NCI-H187 (cell line): Measurements from ENCODE around the gene PIP4K2C.
"Not testable (repeated sequence)": the region's sequence is repeated elsewhere in the genome, so short reads cannot be mapped to it uniquely, and the experiment has no call there.

Experiments used
- DNase-seq, 2 experiments: peaks; one replicate each; lab custom pipeline; 2025; lab: John Stamatoyannopoulos, UW

The PIP4K2C gene

DNA sequence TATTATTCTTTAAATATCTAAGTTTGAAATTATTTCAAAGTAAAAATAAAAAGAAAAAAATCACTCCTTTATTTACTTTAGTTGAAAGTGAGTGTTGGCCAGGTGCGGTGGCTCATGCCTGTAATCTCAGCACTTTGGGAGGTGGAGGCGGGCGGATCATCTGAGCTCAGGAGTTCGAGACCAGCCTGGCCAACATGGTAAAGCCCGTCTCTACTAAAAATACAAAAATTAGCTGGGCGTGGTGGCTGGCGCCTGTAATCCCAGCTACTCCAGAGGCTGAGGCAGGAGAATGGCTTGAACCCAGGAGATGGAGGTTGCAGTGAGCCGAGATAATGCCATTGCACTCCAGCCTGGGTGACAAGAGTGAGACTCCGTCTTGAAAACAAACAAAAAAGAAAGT, 45.7 kb downstream of the PIP4K2C start:
- not testable (repeated sequence) for DNase-seq

DNA sequence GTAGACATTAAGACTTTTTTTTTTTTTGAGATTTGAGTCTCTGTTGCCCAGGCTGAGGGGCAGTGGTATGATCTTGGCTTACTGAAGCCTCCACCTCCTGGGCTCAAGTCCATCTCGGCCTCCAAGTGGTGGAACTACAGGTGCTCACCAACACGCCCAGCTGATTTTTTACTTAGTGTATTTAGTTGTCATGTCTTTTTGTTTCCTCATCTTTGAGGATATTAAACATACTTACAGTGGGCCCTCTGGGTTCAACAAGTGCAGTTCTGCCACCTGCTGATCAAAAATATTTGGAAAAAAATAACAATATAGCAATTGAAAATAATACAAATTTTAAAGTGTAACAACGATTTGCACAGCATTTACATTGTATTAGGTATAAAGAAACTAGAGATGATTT, 46.4 kb downstream of the PIP4K2C start:
- DNase-seq, result no peak

DNA sequence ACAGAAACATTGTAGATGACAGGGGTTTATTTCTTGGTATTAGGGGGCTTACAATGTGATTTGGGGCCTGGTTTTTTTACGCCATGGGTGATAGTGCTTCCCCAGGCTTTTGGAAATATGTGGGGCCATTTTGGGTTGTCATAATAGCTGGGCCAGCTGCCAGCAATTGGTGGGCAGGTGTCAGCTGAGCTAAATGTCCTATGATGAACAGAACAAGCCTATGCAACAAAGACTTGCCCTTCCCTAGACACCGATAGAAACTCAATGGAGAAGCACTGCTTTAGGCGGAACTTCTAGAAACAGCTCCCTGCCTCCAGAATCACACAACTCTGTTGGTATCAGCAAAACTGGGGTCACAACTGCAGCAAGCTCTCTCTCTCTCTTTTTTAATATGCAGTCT, 47.1 kb downstream of the PIP4K2C start:
- no peak for DNase-seq

DNA sequence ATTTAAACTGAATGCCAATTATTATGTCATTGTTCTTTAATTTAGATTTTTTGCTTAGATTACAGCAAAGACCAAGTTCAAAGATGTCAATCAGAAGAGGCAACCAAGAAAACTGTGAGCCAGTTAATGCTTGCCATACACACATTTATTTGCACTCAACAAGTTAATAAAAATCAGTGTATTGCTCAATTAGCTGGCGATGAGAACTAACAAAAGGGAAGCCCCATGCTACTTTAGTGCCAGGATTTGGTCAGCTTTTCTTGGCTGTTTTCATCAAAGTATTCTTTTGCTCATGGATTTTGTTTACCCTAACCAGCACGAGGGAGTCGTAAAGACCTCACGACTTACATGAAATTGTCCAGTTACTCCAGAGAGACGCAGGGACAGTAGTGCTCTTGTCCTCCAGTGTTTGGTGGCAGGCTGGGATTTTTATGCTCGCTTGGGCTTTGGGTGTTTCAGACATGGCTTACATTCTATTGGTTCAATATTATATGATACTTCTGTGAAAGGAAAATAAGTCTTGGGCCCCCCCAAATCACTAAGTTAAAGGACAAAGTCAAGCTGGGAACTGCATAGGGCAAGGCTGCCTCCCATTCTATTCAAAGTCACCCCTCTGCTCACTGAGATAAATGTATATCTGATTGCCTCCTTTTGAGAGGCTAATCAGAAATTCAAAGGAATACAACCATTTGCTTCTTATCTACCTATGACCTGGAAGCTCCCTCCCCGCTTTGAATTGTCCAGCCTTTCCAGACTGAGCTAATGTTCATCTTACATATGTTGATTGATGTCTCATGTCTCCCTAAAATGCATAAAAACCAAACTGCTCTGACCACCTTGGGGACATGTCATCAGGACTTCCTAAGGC, 49.4 kb downstream of the PIP4K2C start:
- DNase-seq, result no peak

DNA sequence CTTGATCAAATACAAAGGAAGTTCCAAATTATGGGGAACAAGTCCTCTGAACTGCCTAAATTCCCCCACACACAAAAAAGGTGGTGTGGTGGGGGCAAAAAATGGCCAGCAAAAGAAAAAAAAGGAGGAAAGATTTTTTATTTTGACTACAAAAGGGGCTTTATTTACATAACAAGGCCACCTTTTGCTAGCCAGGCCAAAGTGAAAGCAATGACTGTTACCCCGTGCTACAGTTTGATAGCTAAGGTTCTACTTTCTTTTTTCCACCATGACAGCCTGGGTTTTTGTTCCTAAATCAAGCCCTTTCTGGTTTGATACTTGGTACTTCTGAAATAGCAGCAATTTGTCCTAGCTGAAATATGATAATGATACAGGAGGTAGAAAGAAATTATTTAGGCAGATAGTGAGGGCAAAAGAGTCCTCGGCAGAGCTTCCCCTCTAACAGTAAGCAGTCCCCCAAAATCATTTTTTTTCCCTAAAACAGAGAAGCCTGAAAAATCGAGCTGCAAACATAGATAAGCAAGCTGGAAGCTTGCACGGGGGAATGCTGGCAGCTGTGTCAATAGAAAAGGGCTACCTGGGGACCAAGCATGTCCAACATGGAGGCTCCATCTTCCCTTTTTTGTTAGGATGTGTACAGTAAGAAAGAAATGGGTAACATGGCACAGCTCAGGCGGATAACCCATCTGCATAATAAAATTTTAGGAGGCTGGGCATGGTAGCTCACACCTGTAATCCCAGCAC, 50.9 kb downstream of the PIP4K2C start:
- DNase-seq, result no peak

DNA sequence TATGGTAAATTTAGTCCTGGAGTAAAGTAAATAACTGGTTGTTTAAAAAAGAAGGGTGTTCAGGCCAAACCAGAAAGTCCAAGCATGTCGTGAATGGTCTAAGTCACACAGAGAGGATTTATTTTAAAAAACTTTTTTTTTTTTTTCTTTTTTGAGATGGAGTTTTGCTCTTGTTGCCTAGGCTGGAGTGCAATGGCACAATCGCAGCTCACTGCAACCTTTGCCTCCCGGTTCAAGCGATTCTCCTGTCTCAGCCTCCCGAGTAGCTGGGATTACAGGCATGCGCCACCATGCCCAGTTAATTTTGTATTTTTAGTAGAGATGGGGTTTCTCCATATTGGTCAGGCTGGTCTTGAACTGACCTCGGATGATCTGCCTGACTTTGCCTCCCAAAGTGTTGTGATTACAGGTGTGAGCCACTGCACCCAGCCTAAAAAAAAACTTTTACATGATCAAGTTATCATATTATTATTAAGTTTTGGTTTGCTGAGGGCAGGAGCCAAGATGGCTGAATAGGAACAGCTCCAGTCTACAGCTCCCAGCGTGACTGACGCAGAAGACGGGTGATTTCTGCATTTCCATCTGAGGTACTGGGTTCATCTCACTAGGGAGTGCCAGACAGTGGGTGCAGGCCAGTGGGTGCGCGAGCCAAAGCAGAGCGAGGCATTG, 55.1 kb downstream of the PIP4K2C start:
- DNase-seq, result not testable (repeated sequence)

DNA sequence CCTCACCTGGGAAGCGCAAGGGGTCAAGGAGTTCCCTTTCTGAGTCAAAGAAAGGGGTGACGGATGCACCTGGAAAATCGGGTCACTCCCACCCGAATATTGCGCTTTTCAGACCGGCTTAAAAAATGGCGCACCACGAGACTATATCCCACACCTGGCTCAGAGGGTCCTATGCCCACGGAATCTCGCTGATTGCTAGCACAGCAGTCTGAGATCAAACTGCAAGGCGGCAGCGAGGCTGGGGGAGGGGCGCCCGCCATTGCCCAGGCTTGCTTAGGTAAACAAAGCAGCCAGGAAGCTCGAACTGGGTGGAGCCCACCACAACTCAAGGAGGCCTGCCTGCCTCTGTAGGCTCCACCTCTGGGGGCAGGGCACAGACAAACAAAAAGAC, 55.7 kb downstream of the PIP4K2C start:
- DNase-seq, result not testable (repeated sequence)
